ENCODE measurements around the gene GATA2. TPM values are rescaled to one million over a fixed set of nuclear protein-coding genes. Genes with fewer than 3 reads are reported as not detected.

GATA2 gene
- total and polyA plus RNA-seq, 2 experiments from 2014 or later, result 0.52 to 0.83 TPM

DNA sequence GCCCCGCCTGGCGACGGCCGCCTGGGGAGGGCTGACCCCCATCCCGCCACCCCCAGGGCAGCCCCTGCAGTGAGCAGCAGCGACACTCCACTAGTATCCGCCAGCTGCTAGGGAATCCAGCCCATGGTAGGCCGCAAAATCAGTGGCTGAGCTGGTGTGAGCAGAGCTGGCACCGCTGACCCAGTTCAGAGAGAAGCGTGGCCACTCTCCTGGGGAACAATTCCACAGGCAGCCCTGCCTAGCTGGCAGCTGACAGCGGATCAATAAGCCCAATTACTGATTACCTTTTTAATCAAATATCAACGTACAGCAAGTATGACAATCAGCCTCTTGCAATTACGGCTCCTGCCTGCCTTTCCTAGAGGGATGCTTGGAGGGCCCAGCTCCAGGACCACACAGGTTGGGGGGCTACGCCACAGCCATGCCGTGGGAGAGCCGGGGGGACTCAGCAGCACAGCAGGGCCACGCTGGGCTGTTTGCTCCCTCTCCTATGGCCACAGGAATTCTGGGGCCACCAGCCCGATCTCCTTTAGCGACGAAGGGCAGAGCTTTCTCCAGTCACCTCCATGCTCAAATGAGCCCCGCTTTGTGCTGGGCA lies 40.2 kb downstream of the GATA2 start (continued):
- TF ChIP-seq, protein P1, sequence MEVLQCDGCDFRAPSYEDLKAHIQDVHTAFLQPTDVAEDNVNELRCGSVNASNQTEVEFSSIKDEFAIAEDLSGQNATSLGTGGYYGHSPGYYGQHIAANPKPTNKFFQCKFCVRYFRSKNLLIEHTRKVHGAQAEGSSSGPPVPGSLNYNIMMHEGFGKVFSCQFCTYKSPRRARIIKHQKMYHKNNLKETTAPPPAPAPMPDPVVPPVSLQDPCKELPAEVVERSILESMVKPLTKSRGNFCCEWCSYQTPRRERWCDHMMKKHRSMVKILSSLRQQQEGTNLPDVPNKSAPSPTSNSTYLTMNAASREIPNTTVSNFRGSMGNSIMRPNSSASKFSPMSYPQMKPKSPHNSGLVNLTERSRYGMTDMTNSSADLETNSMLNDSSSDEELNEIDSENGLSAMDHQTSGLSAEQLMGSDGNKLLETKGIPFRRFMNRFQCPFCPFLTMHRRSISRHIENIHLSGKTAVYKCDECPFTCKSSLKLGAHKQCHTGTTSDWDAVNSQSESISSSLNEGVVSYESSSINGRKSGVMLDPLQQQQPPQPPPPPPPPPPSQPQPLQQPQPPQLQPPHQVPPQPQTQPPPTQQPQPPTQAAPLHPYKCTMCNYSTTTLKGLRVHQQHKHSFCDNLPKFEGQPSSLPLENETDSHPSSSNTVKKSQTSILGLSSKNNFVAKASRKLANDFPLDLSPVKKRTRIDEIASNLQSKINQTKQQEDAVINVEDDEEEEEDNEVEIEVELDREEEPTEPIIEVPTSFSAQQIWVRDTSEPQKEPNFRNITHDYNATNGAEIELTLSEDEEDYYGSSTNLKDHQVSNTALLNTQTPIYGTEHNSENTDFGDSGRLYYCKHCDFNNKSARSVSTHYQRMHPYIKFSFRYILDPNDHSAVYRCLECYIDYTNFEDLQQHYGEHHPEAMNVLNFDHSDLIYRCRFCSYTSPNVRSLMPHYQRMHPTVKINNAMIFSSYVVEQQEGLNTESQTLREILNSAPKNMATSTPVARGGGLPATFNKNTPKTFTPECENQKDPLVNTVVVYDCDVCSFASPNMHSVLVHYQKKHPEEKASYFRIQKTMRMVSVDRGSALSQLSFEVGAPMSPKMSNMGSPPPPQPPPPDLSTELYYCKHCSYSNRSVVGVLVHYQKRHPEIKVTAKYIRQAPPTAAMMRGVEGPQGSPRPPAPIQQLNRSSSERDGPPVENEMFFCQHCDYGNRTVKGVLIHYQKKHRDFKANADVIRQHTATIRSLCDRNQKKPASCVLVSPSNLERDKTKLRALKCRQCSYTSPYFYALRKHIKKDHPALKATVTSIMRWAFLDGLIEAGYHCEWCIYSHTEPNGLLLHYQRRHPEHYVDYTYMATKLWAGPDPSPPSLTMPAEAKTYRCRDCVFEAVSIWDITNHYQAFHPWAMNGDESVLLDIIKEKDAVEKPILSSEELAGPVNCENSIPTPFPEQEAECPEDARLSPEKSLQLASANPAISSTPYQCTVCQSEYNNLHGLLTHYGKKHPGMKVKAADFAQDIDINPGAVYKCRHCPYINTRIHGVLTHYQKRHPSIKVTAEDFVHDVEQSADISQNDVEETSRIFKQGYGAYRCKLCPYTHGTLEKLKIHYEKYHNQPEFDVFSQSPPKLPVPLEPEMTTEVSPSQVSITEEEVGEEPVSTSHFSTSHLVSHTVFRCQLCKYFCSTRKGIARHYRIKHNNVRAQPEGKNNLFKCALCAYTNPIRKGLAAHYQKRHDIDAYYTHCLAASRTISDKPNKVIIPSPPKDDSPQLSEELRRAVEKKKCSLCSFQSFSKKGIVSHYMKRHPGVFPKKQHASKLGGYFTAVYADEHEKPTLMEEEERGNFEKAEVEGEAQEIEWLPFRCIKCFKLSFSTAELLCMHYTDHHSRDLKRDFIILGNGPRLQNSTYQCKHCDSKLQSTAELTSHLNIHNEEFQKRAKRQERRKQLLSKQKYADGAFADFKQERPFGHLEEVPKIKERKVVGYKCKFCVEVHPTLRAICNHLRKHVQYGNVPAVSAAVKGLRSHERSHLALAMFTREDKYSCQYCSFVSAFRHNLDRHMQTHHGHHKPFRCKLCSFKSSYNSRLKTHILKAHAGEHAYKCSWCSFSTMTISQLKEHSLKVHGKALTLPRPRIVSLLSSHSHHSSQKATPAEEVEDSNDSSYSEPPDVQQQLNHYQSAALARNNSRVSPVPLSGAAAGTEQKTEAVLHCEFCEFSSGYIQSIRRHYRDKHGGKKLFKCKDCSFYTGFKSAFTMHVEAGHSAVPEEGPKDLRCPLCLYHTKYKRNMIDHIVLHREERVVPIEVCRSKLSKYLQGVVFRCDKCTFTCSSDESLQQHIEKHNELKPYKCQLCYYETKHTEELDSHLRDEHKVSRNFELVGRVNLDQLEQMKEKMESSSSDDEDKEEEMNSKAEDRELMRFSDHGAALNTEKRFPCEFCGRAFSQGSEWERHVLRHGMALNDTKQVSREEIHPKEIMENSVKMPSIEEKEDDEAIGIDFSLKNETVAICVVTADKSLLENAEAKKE (CRISPR knock-in tag; IDR thresholded peaks at IDR 0.05), result no peak
- no peak for TF ChIP-seq EZH2 (IDR thresholded peaks at IDR 0.05; ENCODE audit: low read depth, unreplicated experiment)
- TF ChIP-seq JUNB (IDR thresholded peaks at IDR 0.05; ENCODE audit: unreplicated experiment), result no peak
- TF ChIP-seq POLR2AphosphoS5 (IDR thresholded peaks at IDR 0.05; ENCODE audit: low read depth), result no peak
- TF ChIP-seq EZH2phosphoT487 (IDR thresholded peaks at IDR 0.05; ENCODE audit: unreplicated experiment), result no peak
- TF ChIP-seq, protein P2, sequence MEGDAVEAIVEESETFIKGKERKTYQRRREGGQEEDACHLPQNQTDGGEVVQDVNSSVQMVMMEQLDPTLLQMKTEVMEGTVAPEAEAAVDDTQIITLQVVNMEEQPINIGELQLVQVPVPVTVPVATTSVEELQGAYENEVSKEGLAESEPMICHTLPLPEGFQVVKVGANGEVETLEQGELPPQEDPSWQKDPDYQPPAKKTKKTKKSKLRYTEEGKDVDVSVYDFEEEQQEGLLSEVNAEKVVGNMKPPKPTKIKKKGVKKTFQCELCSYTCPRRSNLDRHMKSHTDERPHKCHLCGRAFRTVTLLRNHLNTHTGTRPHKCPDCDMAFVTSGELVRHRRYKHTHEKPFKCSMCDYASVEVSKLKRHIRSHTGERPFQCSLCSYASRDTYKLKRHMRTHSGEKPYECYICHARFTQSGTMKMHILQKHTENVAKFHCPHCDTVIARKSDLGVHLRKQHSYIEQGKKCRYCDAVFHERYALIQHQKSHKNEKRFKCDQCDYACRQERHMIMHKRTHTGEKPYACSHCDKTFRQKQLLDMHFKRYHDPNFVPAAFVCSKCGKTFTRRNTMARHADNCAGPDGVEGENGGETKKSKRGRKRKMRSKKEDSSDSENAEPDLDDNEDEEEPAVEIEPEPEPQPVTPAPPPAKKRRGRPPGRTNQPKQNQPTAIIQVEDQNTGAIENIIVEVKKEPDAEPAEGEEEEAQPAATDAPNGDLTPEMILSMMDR (conservative IDR thresholded peaks at IDR 0.05; ENCODE audit: low read depth in 2 of 2), result no peak
- TF ChIP-seq ZNF114 (CRISPR knock-in tag; IDR thresholded peaks at IDR 0.05), result no peak
- no peak for TF ChIP-seq NANOG (IDR thresholded peaks at IDR 0.05; ENCODE audit: borderline replicate concordance)

All from GM23338 (cell line).